ENCODE data around the gene COTL1.

The COTL1 gene

DNA sequence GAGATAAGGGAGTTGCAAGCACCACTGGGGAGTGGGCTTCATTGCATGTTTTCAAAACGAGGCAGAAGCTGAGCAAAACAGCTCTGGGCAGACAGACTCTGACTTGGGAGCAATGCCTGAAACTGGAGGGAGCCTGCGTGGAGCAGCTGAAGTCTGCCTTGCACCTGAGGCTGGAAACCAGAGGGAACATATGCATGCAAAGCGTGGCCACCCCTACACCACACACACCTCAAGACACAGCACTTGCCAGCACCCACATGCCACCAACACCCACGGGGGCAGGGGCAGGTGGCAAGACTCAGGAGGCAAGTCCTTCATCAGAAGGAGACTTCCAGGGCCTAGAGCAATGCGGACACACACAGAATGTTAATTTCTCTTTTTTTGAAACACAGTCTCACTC lies 45.8 kb downstream of the COTL1 start:
- ChIA-PET CTCF (interaction anchor here (1.0 to 1.4 kb wide), 2 partner anchors 9 to 61 kb away, joined by 3 read pairs; no protein-coding TSS in a partner anchor), POLR2A (no interaction called here)
- DNase-seq, result no peak
- whole genome bisulfite sequencing (ENCODE audit: insufficient coverage), result 96% methylated on average over 4 of the region's 5 CpGs
- H3K9me3 ChIP-seq (ENCODE audit: control extremely low read depth in 1 of 5, control insufficient read depth in 4 of 5, insufficient read depth in 2 of 5, low read depth in 1 of 5, low read length in 4 of 5), result peaks cover 0 to 13% (median 0%) of the 10 kb centered on the region in 5 experiments
- no peak overlapping the region for H3K27ac ChIP-seq (ENCODE audit: insufficient read depth in 1 of 2, low read depth in 1 of 2, low read length in 2 of 2, poor library complexity in 1 of 2, severe bottlenecking in 2 of 2)
- H3K36me3 ChIP-seq (ENCODE audit: control insufficient read depth in 4 of 4, insufficient read depth in 4 of 4, low read length in 3 of 4), result peaks cover 0 to 11% (median 0%) of the 10 kb centered on the region in 4 experiments
- no peak overlapping the region for H3K4me3 ChIP-seq (ENCODE audit: control insufficient read depth in 1 of 7, extremely low read depth in 1 of 7, insufficient read depth in 4 of 7, low read depth in 2 of 7, low read length in 6 of 7)
- H3K4me1 ChIP-seq (ENCODE audit: control extremely low read depth in 1 of 4, control insufficient read depth in 4 of 4, insufficient read depth in 4 of 4, low read length in 3 of 4), result peaks cover 0 to 8% (median 0%) of the 10 kb centered on the region in 4 experiments
- H3K27me3 ChIP-seq (replicated peaks in 2 of 5; ENCODE audit: control insufficient read depth in 4 of 5, insufficient read depth in 5 of 5, low read length in 4 of 5), result no peaks in the 10 kb centered on the region

DNA sequence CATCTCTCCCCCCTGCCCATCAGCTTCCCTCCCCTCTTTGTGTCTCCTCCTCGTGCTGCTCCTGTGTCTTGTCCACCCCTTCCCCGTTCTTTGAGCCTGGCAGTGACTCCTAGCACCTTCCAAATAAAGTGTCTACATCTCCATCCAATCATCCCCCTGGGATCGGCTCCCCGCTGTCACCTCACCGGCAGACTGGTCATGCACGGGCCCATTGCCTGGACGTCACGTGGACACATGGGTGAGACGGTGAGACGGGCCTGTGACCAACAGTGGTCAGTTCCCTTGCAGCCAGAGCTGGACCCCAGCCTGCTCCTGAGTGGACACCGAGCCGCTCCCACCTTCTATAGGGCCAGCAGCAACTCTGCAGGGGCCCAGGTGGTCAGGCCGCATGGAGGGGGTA lies 46.4 kb downstream of the COTL1 start:
- peaks cover 0 to 13% (median 0%) of the 10 kb centered on the region in 4 experiments for H3K36me3 ChIP-seq (ENCODE audit: control insufficient read depth in 4 of 4, insufficient read depth in 4 of 4, low read length in 3 of 4)
- no peak overlapping the region for H3K27ac ChIP-seq (ENCODE audit: insufficient read depth in 1 of 2, low read depth in 1 of 2, low read length in 2 of 2, poor library complexity in 1 of 2, severe bottlenecking in 2 of 2)
- DNase-seq, result no peak
- POLR2A ChIA-PET, result no interaction called here
- peaks cover 0 to 13% (median 0%) of the 10 kb centered on the region in 5 experiments for H3K9me3 ChIP-seq (ENCODE audit: control extremely low read depth in 1 of 5, control insufficient read depth in 4 of 5, insufficient read depth in 2 of 5, low read depth in 1 of 5, low read length in 4 of 5)
- WGBS (ENCODE audit: insufficient coverage), result 98% methylated on average over 12 of the region's 13 CpGs
- CTCF ChIA-PET, result interaction anchor here (1.0 to 1.4 kb wide), 2 partner anchors 8 to 61 kb away, joined by 3 read pairs; no protein-coding TSS in a partner anchor
- peaks cover 0 to 8% (median 0%) of the 10 kb centered on the region in 4 experiments for H3K4me1 ChIP-seq (ENCODE audit: control extremely low read depth in 1 of 4, control insufficient read depth in 4 of 4, insufficient read depth in 4 of 4, low read length in 3 of 4)
- no peaks in the 10 kb centered on the region for H3K27me3 ChIP-seq (replicated peaks in 2 of 5; ENCODE audit: control insufficient read depth in 4 of 5, insufficient read depth in 5 of 5, low read length in 4 of 5)
- H3K4me3 ChIP-seq (ENCODE audit: control insufficient read depth in 1 of 7, extremely low read depth in 1 of 7, insufficient read depth in 4 of 7, low read depth in 2 of 7, low read length in 6 of 7), result no peak overlapping the region

DNA sequence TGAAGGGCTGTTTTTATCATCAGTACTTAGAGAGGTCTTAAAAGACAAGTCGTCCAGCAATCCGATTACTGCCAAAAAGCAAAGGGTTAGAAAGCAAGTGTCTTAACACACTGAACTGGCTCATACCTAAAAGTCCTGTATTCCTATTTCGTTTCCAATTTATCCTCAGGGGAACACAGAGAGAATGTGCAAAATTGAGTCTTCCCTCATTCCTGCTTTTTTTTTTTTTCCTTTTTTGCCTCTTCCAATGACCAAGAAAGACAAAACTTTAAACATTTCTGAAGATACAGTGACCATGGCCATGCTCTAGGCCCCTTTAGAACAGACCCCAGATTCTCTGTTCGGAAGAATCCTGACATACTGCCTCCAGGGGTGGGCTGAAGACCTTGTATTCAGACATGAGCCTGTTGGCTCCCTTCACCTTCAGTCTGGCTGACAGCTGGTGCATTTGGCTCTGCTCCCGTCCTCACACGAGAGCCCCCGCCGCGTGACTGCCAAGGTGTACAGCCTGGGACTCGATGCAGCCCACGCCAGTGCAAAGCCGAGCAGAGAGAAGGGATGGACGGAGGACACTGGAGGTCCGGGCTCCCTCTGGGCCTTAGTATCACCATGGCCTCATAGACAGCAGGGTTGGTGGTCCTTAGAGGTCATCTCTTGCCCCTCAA lies 47.0 kb downstream of the COTL1 start:
- POLR2A ChIA-PET, result interaction anchor here (0.6 kb wide), 1 partner anchor 17 kb away, joined by 3 read pairs; no protein-coding TSS in a partner anchor
- Histone ChIP-seq H3K9me3 (ENCODE audit: control extremely low read depth in 1 of 5, control insufficient read depth in 4 of 5, insufficient read depth in 2 of 5, low read depth in 1 of 5, low read length in 4 of 5) (peaks cover 0 to 13% (median 0%) of the 10 kb centered on the region in 5 experiments), H3K4me1 (ENCODE audit: control extremely low read depth in 1 of 4, control insufficient read depth in 4 of 4, insufficient read depth in 4 of 4, low read length in 3 of 4) (peaks cover 0 to 8% (median 0%) of the 10 kb centered on the region in 4 experiments), H3K27me3 (replicated peaks in 2 of 5; ENCODE audit: control insufficient read depth in 4 of 5, insufficient read depth in 5 of 5, low read length in 4 of 5) (no peaks in the 10 kb centered on the region), H3K36me3 (ENCODE audit: control insufficient read depth in 4 of 4, insufficient read depth in 4 of 4, low read length in 3 of 4) (peaks cover 0 to 18% (median 1%) of the 10 kb centered on the region in 4 experiments), H3K4me3 (ENCODE audit: control insufficient read depth in 1 of 7, extremely low read depth in 1 of 7, insufficient read depth in 4 of 7, low read depth in 2 of 7, low read length in 6 of 7) (no peak overlapping the region), H3K27ac (ENCODE audit: insufficient read depth in 1 of 2, low read depth in 1 of 2, low read length in 2 of 2, poor library complexity in 1 of 2, severe bottlenecking in 2 of 2) (no peak overlapping the region)
- CTCF ChIA-PET, result interaction anchor here (0.9 to 1.5 kb wide), 5 partner anchors 9 to 60 kb away, joined by 3 to 6 read pairs (median 4); no protein-coding TSS in a partner anchor
- WGBS (ENCODE audit: insufficient coverage), result 99% methylated on average over 14 of the region's 14 CpGs
- DNase-seq, result no peak

DNA sequence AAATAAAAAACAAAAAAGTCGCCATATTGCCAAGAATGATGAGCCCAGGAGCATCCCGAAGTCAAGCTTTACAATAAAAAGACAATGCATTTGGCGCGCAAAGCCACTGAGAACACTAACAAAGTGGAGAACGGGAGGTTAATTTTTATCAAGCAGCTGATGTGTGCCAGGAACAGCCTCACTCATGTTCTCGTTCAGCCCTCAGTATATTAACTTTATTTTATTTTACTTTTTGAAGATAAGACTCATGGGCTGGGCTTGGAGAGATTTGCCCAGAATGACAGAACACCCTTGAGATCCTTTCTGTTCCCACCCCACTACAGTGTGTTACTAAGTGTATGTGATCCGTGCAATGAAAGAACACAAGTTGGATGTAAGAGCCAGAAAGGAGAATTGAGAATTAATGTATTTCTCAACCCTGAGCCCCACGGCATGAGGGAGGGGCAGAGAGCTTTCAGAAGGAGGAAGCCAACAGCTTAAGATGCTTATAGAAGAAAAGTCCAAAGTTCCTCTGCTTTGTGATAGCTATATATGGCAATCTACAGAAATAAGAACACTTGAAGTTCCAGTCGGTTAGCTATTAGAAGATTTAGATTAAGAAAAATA lies 48.4 kb downstream of the COTL1 start:
- H3K4me1 ChIP-seq (ENCODE audit: control extremely low read depth in 1 of 4, control insufficient read depth in 4 of 4, insufficient read depth in 4 of 4, low read length in 3 of 4), result peaks cover 0 to 8% (median 0%) of the 10 kb centered on the region in 4 experiments
- H3K36me3 ChIP-seq (ENCODE audit: control insufficient read depth in 4 of 4, insufficient read depth in 4 of 4, low read length in 3 of 4), result peaks cover 0 to 18% (median 1%) of the 10 kb centered on the region in 4 experiments
- H3K27me3 ChIP-seq (replicated peaks in 2 of 5; ENCODE audit: control insufficient read depth in 4 of 5, insufficient read depth in 5 of 5, low read length in 4 of 5), result no peaks in the 10 kb centered on the region
- peaks cover 0 to 13% (median 0%) of the 10 kb centered on the region in 5 experiments for H3K9me3 ChIP-seq (ENCODE audit: control extremely low read depth in 1 of 5, control insufficient read depth in 4 of 5, insufficient read depth in 2 of 5, low read depth in 1 of 5, low read length in 4 of 5)
- DNase-seq, result no peak
- H3K27ac ChIP-seq (ENCODE audit: insufficient read depth in 1 of 2, low read depth in 1 of 2, low read length in 2 of 2, poor library complexity in 1 of 2, severe bottlenecking in 2 of 2), result no peak overlapping the region
- no peak overlapping the region for H3K4me3 ChIP-seq (ENCODE audit: control insufficient read depth in 1 of 7, extremely low read depth in 1 of 7, insufficient read depth in 4 of 7, low read depth in 2 of 7, low read length in 6 of 7)
- ChIA-PET POLR2A (no interaction called here), CTCF (interaction anchor here (0.6 to 1.5 kb wide), 5 partner anchors 8 to 500 kb away, joined by 3 to 6 read pairs (median 4); no protein-coding TSS in a partner anchor)
- 91% methylated on average over 6 of the region's 9 CpGs for WGBS (ENCODE audit: insufficient coverage)

DNA sequence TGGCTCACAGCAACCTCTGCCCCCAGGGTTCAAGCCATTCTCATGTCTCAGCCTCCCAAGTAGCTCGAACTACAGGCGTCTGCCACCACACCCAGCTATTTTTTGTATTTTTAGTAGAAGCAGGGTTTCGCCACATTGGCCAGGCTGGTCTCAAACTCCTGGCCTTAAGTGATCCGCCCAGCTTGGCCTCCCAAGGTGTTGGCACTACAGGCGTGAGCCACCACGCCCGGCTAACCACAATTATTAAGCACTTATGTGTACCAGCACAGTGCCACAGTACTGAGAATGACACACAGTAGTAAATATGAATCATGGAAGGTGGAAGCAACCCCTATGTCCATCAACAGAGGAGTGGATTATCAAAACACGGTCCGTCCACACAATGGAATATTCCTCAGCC lies 49.8 kb downstream of the COTL1 start:
- peaks cover 0 to 22% (median 3%) of the 10 kb centered on the region in 4 experiments for H3K36me3 ChIP-seq (ENCODE audit: control insufficient read depth in 4 of 4, insufficient read depth in 4 of 4, low read length in 3 of 4)
- POLR2A ChIA-PET, result interaction anchor here (0.6 kb wide), 1 partner anchor 900 kb away, joined by 4 read pairs; no protein-coding TSS in a partner anchor
- CTCF ChIA-PET, result interaction anchor here (0.7 kb wide), 1 partner anchor 74 kb away, joined by 3 read pairs; no protein-coding TSS in a partner anchor

DNA sequence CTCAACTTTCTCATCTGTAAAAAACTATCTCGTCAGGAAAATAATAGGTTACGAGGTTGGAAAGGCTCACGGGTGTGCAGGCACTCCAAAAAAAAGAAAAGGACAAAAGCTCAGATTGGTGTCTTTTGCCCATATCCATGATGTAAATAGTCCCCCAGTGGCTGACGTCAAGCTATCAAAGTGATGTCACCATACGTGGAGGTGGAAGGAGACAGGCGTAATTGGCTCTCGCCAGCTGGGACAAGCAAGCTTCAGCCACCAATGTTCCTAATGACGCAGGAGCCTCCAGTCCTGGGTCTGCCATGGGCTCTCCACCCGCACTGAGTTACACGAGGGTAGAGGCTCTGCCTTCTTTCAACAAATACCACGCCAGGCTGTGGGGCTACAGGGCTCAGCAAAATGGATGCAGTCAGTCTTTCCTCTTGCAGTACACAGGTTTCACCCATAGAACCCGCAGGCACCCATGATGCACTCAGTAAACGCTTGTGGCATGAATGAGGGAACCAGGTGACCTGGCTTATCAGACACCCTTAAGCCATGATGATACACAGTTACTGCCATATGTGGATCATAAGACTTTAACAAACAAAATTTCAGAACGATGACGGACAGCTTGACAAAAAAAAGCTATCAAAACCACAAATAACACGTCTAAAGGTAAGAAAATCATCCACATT lies 50.5 kb downstream of the COTL1 start:
- no peak overlapping the region for H3K4me3 ChIP-seq (ENCODE audit: control insufficient read depth in 1 of 7, extremely low read depth in 1 of 7, insufficient read depth in 4 of 7, low read depth in 2 of 7, low read length in 6 of 7)
- CTCF ChIA-PET, result interaction anchor here (0.7 kb wide), 1 partner anchor 73 kb away, joined by 3 read pairs; no protein-coding TSS in a partner anchor
- H3K27me3 ChIP-seq (replicated peaks in 2 of 5; ENCODE audit: control insufficient read depth in 4 of 5, insufficient read depth in 5 of 5, low read length in 4 of 5), result no peaks in the 10 kb centered on the region
- 97% methylated on average over 16 of the region's 16 CpGs for WGBS (ENCODE audit: insufficient coverage)
- H3K36me3 ChIP-seq (ENCODE audit: control insufficient read depth in 4 of 4, insufficient read depth in 4 of 4, low read length in 3 of 4), result peaks cover 0 to 22% (median 3%) of the 10 kb centered on the region in 4 experiments
- no peak for DNase-seq
- H3K27ac ChIP-seq (ENCODE audit: insufficient read depth in 1 of 2, low read depth in 1 of 2, low read length in 2 of 2, poor library complexity in 1 of 2, severe bottlenecking in 2 of 2), result no peak overlapping the region
- H3K4me1 ChIP-seq (ENCODE audit: control extremely low read depth in 1 of 4, control insufficient read depth in 4 of 4, insufficient read depth in 4 of 4, low read length in 3 of 4), result peaks cover 0 to 8% (median 0%) of the 10 kb centered on the region in 4 experiments
- H3K9me3 ChIP-seq (ENCODE audit: control extremely low read depth in 1 of 5, control insufficient read depth in 4 of 5, insufficient read depth in 2 of 5, low read depth in 1 of 5, low read length in 4 of 5), result peaks cover 0 to 13% (median 0%) of the 10 kb centered on the region in 5 experiments
- POLR2A ChIA-PET, result interaction anchor here (0.6 kb wide), 2 partner anchors 900 to 1032 kb away, joined by 4 read pairs; no protein-coding TSS in a partner anchor

More for the DNA sequence above, 49.8 kb downstream of the COTL1 start:
- Histone ChIP-seq H3K4me1 (ENCODE audit: control extremely low read depth in 1 of 4, control insufficient read depth in 4 of 4, insufficient read depth in 4 of 4, low read length in 3 of 4) (peaks cover 0 to 8% (median 0%) of the 10 kb centered on the region in 4 experiments), H3K9me3 (ENCODE audit: control extremely low read depth in 1 of 5, control insufficient read depth in 4 of 5, insufficient read depth in 2 of 5, low read depth in 1 of 5, low read length in 4 of 5) (peaks cover 0 to 13% (median 0%) of the 10 kb centered on the region in 5 experiments), H3K4me3 (ENCODE audit: control insufficient read depth in 1 of 7, extremely low read depth in 1 of 7, insufficient read depth in 4 of 7, low read depth in 2 of 7, low read length in 6 of 7) (no peak overlapping the region), H3K27ac (ENCODE audit: insufficient read depth in 1 of 2, low read depth in 1 of 2, low read length in 2 of 2, poor library complexity in 1 of 2, severe bottlenecking in 2 of 2) (no peak overlapping the region), H3K27me3 (replicated peaks in 2 of 5; ENCODE audit: control insufficient read depth in 4 of 5, insufficient read depth in 5 of 5, low read length in 4 of 5) (no peaks in the 10 kb centered on the region)
- 97% methylated on average over 6 of the region's 9 CpGs for WGBS (ENCODE audit: insufficient coverage)
- no peak for DNase-seq

Measured in common myeloid progenitor, CD34-positive (primary cell).